ENCODE data around the gene CCL27. TPM values are rescaled to one million over a fixed set of nuclear protein-coding genes. Genes with fewer than 3 reads are reported as not detected.
A peak's percentile ranks its signal among the peaks of the same experiment; 100 is the strongest.

CCL27 gene
- total and polyA plus RNA-seq, 2 donors (not counting 1 experiment from before 2014, with no cell fraction given) = not detected

GRCh38 chr9:34665381-34666250, 3.2 kb upstream of the CCL27 start:
- Histone ChIP-seq H3K4me1 (ENCODE audit: control insufficient read depth in 2 of 2, insufficient read depth in 2 of 2, low read length in 2 of 2) (peaks cover 10 to 18% of the 10 kb centered on the region in 2 donors), H3K9me3 (ENCODE audit: control extremely low read depth in 1 of 3, control insufficient read depth in 2 of 3, insufficient read depth in 1 of 3, low read length in 2 of 3) (peaks cover 0 to 15% (median 8%) of the 10 kb centered on the region in 3 donors), H3K4me2 (replicated peaks; ENCODE audit: low read depth, low read length, poor library complexity, severe bottlenecking) (peak overlapping the region; percentile 99), H3K79me2 (ENCODE audit: control insufficient read depth, insufficient read depth, low read length) (no peaks in the 10 kb centered on the region), H2AFZ (ENCODE audit: insufficient read depth, low read depth, low read length, poor library complexity, severe bottlenecking) (peak overlapping the region; percentile 91), H3K27ac (ENCODE audit: low read length in 2 of 2) (peak overlapping the region; percentile 86 to 93), H4K20me1 (ENCODE audit: control insufficient read depth, insufficient read depth, low read length, poor library complexity, severe bottlenecking) (no peaks in the 10 kb centered on the region), H3K9ac (ENCODE audit: low read length) (peak overlapping the region; percentile 97), H3K27me3 (replicated peaks in 1 of 4; ENCODE audit: control extremely low read depth in 1 of 4, control insufficient read depth in 3 of 4, insufficient read depth in 4 of 4, low read length in 3 of 4) (no peaks in the 10 kb centered on the region), H3K4me3 (ENCODE audit: control extremely low read depth in 1 of 5, extremely low read depth in 1 of 5, insufficient read depth in 1 of 5, low read depth in 2 of 5, low read length in 4 of 5) (peak overlapping the region; percentile 65 to 87 (median 83)), H3K36me3 (replicated peaks in 1 of 2; ENCODE audit: control extremely low read depth in 1 of 2, control insufficient read depth in 1 of 2, extremely low read depth in 1 of 2, insufficient read depth in 2 of 2, low read length in 1 of 2) (no peaks in the 10 kb centered on the region)
- H3K9me3 Mint-ChIP-seq (ENCODE audit: insufficient read depth) = peaks cover 8% of the 10 kb centered on the region
- H3K4me1 Mint-ChIP-seq = peaks cover 20% of the 10 kb centered on the region
- ATAC-seq (ENCODE audit: low read depth) (peak; percentile 90), DNase-seq (peak; percentile 93)
- intact Hi-C loops (cut with micrococcal nuclease) = loop anchor here (1.0 to 5.0 kb wide), 6 partner anchors 19 to 1147 kb away; partner anchors contain the start of genes DNAJB5, GALT, MYORG and RPP25L
- peak overlapping the region; percentile 94 for H3K4me3 Mint-ChIP-seq
- no peaks in the 10 kb centered on the region for H3K27me3 Mint-ChIP-seq
- POLR2A ChIA-PET = interaction anchor here (1.0 to 1.8 kb wide), 4 partner anchors 11 to 28 kb away, joined by 3 to 13 read pairs (median 8); partner anchors contain the start of genes GALT and SIGMAR1
- CTCF ChIA-PET = interaction anchor here (0.6 to 4.9 kb wide), 8 partner anchors 11 to 414 kb away, joined by 3 to 34 read pairs (median 4); partner anchors contain the start of genes FANCG, GALT, RPP25L and SIGMAR1
- TF ChIP-seq CTCF (IDR thresholded peaks at IDR 0.05) = no peak
- H3K27ac Mint-ChIP-seq = peak overlapping the region; percentile 94
- WGBS (ENCODE audit: insufficient coverage) = 9% methylated on average over 45 of the region's 55 CpGs

- Histone ChIP-seq H3K4me1 (ENCODE audit: control insufficient read depth in 2 of 2, insufficient read depth in 2 of 2, low read length in 2 of 2) (peaks cover 10 to 18% of the 10 kb centered on the region in 2 donors), H3K9ac (ENCODE audit: low read length) (peak overlapping the region; percentile 97), H3K9me3 (ENCODE audit: control extremely low read depth in 1 of 3, control insufficient read depth in 2 of 3, insufficient read depth in 1 of 3, low read length in 2 of 3) (peaks cover 0 to 13% (median 5%) of the 10 kb centered on the region in 3 donors), H3K36me3 (replicated peaks in 1 of 2; ENCODE audit: control extremely low read depth in 1 of 2, control insufficient read depth in 1 of 2, extremely low read depth in 1 of 2, insufficient read depth in 2 of 2, low read length in 1 of 2) (no peaks in the 10 kb centered on the region), H2AFZ (ENCODE audit: insufficient read depth, low read depth, low read length, poor library complexity, severe bottlenecking) (peak overlapping the region; percentile 91), H3K4me3 (ENCODE audit: control extremely low read depth in 1 of 5, extremely low read depth in 1 of 5, insufficient read depth in 1 of 5, low read depth in 2 of 5, low read length in 4 of 5) (peak overlapping the region in 4 of 5 experiments; percentile 65 to 87 (median 85)), H3K79me2 (ENCODE audit: control insufficient read depth, insufficient read depth, low read length) (no peaks in the 10 kb centered on the region), H3K4me2 (replicated peaks; ENCODE audit: low read depth, low read length, poor library complexity, severe bottlenecking) (peak overlapping the region; percentile 99), H3K27ac (ENCODE audit: low read length in 2 of 2) (no peak overlapping the region), H4K20me1 (ENCODE audit: control insufficient read depth, insufficient read depth, low read length, poor library complexity, severe bottlenecking) (no peaks in the 10 kb centered on the region), H3K27me3 (replicated peaks in 1 of 4; ENCODE audit: control extremely low read depth in 1 of 4, control insufficient read depth in 3 of 4, insufficient read depth in 4 of 4, low read length in 3 of 4) (no peaks in the 10 kb centered on the region)
- peak overlapping the region; percentile 94 for H3K27ac Mint-ChIP-seq
- CTCF ChIA-PET = interaction anchor here (0.6 to 4.9 kb wide), 7 partner anchors 12 to 415 kb away, joined by 3 to 34 read pairs (median 4); partner anchors contain the start of genes FANCG, GALT and SIGMAR1
- intact Hi-C loops (cut with micrococcal nuclease) = loop anchor here (1.0 to 5.0 kb wide), 6 partner anchors 19 to 1147 kb away; partner anchors contain the start of genes DNAJB5, GALT, MYORG and RPP25L
- peaks cover 8% of the 10 kb centered on the region for H3K9me3 Mint-ChIP-seq (ENCODE audit: insufficient read depth)
- peak overlapping the region; percentile 94 for H3K4me3 Mint-ChIP-seq
- no peaks in the 10 kb centered on the region for H3K27me3 Mint-ChIP-seq
- no peak for DNase-seq
- POLR2A ChIA-PET = interaction anchor here (1.0 to 1.8 kb wide), 4 partner anchors 11 to 27 kb away, joined by 3 to 13 read pairs (median 8); partner anchors contain the start of genes GALT and SIGMAR1
- no peak for ATAC-seq (ENCODE audit: low read depth)
- peaks cover 20% of the 10 kb centered on the region for H3K4me1 Mint-ChIP-seq
- WGBS (ENCODE audit: insufficient coverage) = 2% methylated on average over 26 of the region's 26 CpGs
- TF ChIP-seq CTCF (IDR thresholded peaks at IDR 0.05) (no peak), EZH2 (IDR thresholded peaks at IDR 0.05; ENCODE audit: borderline replicate concordance, insufficient read depth, low read depth, low read length, poor library complexity, severe bottlenecking) (no peak)
These were observed 2.6 kb upstream of the CCL27 start for GRCh38 chr9:34665067-34665380.

All from B cell (primary cell).